GM12874 (cell line): ENCODE measurements around the gene SDF4.

Source experiments
- TF ChIP-seq, protein P1 (sequence below): IDR thresholded peaks from 2 replicates; pipeline ENCODE4 v1.5.1; 2011; ENCODE audit warnings: low read depth, mild to moderate bottlenecking, control low read depth, low read length, moderate library complexity; ENCODE audit not compliant: insufficient read depth

SDF4 gene

DNA sequence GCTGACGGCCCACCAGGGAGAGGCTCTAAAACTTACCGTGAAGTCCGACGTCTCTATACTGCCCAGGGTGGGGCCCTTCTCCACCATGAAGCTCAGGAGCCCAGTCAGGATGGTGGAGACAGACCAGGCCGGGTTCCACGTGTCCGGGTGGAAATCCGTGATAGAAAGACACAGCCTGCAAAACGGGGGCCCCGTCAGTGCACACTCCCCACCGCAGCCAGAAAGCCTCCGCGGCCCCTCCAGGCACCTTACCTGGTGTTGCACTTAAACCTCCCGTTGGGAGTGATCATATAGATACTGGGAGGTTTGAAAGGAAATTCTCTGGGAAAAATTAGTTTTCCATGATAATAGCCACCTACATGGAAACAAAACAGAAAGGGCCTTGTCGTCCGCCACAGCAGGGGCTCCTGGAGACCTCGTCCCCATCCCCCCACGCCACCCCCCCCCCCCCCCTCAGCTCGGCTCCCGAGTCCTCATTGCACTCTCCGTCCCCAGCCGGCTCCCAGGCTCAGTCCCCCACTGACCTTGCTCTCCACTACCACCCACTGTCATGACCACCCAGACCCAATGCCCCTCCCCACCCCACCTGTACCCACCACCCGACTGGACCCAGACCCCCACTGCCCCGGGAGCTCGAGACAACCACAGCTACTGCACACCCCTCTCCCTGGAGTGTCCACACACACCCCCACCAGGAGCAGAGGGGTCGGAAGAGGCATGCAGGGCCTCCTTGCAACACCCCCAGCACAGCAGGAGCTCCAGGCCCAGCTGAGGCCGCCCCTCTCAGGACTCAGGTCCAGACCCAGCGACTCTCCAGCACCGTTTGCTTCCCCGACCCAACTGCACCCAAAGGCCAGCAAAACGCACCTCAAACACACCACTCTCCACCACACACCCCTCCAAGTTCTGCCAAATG, 25.4 kb upstream of the SDF4 start:
- TF ChIP-seq, protein P1, sequence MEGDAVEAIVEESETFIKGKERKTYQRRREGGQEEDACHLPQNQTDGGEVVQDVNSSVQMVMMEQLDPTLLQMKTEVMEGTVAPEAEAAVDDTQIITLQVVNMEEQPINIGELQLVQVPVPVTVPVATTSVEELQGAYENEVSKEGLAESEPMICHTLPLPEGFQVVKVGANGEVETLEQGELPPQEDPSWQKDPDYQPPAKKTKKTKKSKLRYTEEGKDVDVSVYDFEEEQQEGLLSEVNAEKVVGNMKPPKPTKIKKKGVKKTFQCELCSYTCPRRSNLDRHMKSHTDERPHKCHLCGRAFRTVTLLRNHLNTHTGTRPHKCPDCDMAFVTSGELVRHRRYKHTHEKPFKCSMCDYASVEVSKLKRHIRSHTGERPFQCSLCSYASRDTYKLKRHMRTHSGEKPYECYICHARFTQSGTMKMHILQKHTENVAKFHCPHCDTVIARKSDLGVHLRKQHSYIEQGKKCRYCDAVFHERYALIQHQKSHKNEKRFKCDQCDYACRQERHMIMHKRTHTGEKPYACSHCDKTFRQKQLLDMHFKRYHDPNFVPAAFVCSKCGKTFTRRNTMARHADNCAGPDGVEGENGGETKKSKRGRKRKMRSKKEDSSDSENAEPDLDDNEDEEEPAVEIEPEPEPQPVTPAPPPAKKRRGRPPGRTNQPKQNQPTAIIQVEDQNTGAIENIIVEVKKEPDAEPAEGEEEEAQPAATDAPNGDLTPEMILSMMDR: no peak

DNA sequence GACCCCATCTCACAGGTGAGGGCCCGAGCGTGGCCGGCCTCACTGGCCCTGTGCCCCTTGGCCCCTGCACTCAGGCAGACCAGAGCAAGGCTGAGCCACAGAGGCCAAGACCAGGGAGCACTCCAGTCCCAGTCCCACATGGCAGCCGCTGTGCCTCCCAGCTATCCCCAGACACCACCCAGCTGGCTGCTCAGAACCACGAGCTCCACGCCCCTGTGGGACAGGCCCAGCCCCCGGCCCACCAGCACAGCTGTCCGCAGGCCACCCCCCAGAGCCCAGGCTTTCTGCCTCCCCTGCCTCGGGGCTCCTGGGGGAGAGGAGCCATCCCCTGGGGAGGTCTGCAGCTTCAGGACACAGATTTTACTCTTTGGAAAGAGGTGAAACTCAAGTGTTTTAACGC, 23.8 kb upstream of the SDF4 start:
- TF ChIP-seq, protein P1: no peak

DNA sequence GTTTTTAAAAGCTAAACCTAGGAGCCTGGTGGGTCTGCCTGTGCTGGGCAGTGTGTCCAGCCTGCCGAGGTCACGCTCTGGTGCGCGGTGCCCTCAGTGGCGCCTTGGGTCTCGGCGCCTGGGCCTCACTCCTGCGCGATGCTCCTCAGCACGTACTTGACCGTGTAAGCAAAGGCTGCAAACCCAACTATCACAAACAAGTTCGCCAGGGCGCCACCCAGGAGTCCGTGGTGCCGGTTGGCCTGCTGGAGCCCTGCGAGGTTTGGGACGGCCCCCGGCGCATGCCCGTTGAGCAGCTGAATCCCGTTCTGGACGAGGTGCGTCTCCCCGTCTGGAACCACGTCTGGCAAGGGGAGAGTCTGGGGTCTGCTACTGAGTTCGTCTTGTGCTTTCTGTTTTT, 23.3 kb upstream of the SDF4 start:
- TF ChIP-seq, protein P1: no peak

DNA sequence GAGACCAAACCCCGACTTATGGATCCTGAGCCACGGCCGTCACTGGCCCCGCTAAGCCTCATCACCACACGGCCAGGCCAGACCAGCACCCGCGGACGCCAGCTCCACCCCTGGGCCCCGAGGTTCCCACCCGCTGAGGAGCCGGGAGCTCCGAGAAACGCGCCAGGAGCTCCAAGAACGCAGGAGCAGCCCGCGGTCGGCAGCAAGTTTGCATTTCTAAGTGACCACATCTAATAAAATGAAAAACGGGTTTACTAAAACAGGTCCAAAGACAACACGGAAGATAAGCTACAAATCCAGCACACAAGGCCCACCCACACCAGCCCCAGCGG, 22.8 kb upstream of the SDF4 start:
- TF ChIP-seq, protein P1: no peak

DNA sequence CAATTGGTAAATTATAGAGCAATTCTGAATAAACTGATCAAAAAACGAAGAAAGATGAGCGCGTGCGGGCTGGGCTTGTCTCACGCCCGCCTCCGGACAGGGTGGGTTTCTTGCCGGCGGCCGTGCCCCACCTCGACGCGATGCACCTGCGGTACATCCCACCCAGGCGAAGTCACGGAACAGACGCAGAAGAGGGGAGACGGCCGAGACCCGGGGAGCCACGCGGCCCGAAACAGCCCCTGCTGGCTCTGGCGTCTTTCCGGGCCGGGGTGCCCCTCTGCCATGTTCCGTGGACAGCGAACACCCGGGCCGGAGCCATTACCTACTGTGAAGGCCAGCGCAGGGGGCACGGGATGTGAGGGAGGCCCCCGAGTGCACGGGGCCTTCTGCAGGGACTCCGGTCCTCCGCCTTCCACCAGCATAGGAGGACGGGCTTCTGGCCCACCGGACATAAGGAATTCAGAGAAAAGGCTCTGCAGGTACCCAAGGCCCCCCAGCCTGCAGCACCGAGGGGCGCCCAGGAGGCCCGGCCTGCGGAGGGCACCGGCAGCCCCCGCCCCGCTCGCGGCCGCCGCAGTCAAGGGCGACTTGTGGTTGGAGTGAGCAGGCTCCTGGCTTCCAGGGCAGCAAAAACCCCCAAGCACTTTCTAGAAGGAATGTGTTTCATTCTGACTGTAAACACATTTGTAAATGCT, 22.3 kb upstream of the SDF4 start:
- TF ChIP-seq, protein P1: no peak

DNA sequence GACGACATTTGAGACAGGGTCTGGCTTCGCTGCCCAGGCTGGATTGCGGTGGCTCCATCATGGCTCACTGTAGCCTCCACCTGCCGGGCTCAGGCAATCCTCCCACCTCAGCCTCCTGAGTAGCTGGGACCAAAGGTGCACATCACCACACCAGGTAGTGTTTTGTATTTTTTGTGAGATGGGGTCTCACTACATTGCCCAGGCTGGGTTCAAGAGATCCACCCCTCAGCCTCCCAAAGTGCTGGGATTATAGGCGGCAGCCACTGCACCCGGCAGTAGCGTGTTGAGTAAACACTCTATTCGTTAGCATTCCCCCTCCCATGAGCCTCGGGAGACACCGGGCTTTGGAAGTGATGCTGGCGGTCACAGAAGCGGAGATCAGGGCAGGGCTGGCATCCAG, 21.5 kb upstream of the SDF4 start:
- TF ChIP-seq, protein P1: no peak

DNA sequence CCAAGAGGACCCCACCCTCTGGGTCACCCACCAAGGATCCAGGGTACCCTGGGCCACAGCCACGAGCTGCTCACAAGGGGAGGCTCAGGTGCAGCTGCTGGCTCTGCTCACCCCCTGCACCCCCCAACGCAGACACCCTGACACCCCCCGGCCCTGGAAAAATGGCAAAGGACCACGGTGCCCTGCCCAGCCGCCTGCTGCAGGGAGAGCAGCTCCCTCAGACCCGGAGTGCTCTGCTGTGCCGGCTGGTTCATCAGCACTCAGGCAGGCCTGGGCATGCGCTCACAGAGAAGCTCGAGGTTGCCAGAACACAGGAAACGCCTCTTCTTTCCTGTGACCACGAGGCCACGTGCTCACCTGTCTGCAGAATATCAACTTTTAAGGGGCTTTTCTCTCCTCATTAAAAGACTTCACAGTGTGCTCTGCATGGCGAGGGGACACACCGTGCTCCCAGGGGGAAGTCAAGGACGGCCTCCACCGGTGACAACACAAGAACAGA, 19.0 kb upstream of the SDF4 start:
- TF ChIP-seq, protein P1: no peak
